HEK293 (cell line): ENCODE data around the gene GJD3.

Experiments
- GFI1B ChIP-seq: fragments of 450-650 bp; formaldehyde crosslinking; IDR thresholded peaks from 2 replicates; pipeline ENCODE4 v1.5.1; 2016; ENCODE audit warnings: missing biosample characterization, missing genetic modification characterization
- GLI4 ChIP-seq: fragments of 450-650 bp; formaldehyde crosslinking; IDR thresholded peaks from 2 replicates; pipeline ENCODE4 v1.5.1; 2016; ENCODE audit warnings: missing biosample characterization, missing genetic modification characterization
- KLF1 ChIP-seq: fragments of 450-650 bp; formaldehyde crosslinking; IDR thresholded peaks from 2 replicates; pipeline ENCODE4 v1.5.1; 2016; ENCODE audit warnings: missing biosample characterization, missing genetic modification characterization
- KLF7 ChIP-seq: fragments of 450-650 bp; formaldehyde crosslinking; IDR thresholded peaks from 2 replicates; pipeline ENCODE4 v1.5.1; 2016; ENCODE audit warnings: missing biosample characterization, missing genetic modification characterization, borderline replicate concordance
- YY2 ChIP-seq: fragments of 450-650 bp; formaldehyde crosslinking; IDR thresholded peaks from 2 replicates; pipeline ENCODE4 v1.5.1; 2016; ENCODE audit warnings: missing biosample characterization, missing genetic modification characterization
- ZBTB1 ChIP-seq: fragments of 450-650 bp; formaldehyde crosslinking; IDR thresholded peaks from 2 replicates; pipeline ENCODE4 v1.5.1; 2016; ENCODE audit warnings: missing biosample characterization, missing genetic modification characterization
- ZBTB20 ChIP-seq: fragments of 450-650 bp; formaldehyde crosslinking; IDR thresholded peaks from 2 replicates; pipeline ENCODE4 v1.5.1; 2016; ENCODE audit warnings: missing biosample characterization, missing genetic modification characterization
- ZNF266 ChIP-seq: fragments of 450-650 bp; formaldehyde crosslinking; IDR thresholded peaks from 2 replicates; pipeline ENCODE4 v1.5.1; 2016; ENCODE audit warnings: missing biosample characterization, missing genetic modification characterization, low read depth
- ZNF394 ChIP-seq: fragments of 450-650 bp; formaldehyde crosslinking; IDR thresholded peaks from 2 replicates; pipeline ENCODE4 v1.5.1; 2016; ENCODE audit warnings: missing biosample characterization, missing genetic modification characterization, mild to moderate bottlenecking, moderate library complexity, borderline replicate concordance
- ZNF433 ChIP-seq: fragments of 450-650 bp; formaldehyde crosslinking; IDR thresholded peaks from 2 replicates; pipeline ENCODE4 v1.5.1; 2016; ENCODE audit warnings: missing biosample characterization, missing genetic modification characterization, low read depth
- ZNF449 ChIP-seq: fragments of 450-650 bp; formaldehyde crosslinking; IDR thresholded peaks from 2 replicates; pipeline ENCODE4 v1.5.1; 2017; ENCODE audit warnings: missing biosample characterization, mild to moderate bottlenecking, missing genetic modification characterization, moderate library complexity
- ZNF501 ChIP-seq: fragments of 450-650 bp; formaldehyde crosslinking; IDR thresholded peaks from 2 replicates; pipeline ENCODE4 v1.5.1; 2016; ENCODE audit warnings: missing biosample characterization, missing genetic modification characterization
- ZNF518A ChIP-seq: fragments of 450-650 bp; formaldehyde crosslinking; conservative IDR thresholded peaks from 2 replicates; pipeline ENCODE4 v1.5.1; 2016; ENCODE audit warnings: low read depth, missing biosample characterization, missing genetic modification characterization
- ZNF548 ChIP-seq: fragments of 450-650 bp; formaldehyde crosslinking; IDR thresholded peaks from 2 replicates; pipeline ENCODE4 v1.5.1; 2016; ENCODE audit warnings: missing biosample characterization, missing genetic modification characterization
- ZNF555 ChIP-seq: fragments of 450-650 bp; formaldehyde crosslinking; conservative IDR thresholded peaks from 2 replicates; pipeline ENCODE4 v1.5.1; 2017; ENCODE audit warnings: missing biosample characterization, mild to moderate bottlenecking, missing genetic modification characterization, inconsistent platforms
- ZNF561 ChIP-seq: fragments of 450-650 bp; IDR thresholded peaks from 2 replicates; pipeline ENCODE4 v1.5.1; 2018; ENCODE audit warnings: missing biosample characterization, missing genetic modification characterization, borderline replicate concordance
- ZNF645 ChIP-seq: fragments of 450-650 bp; formaldehyde crosslinking; IDR thresholded peaks from 2 replicates; pipeline ENCODE4; 2016; ENCODE audit warnings: missing biosample characterization, missing genetic modification characterization
- ZNF670 ChIP-seq: fragments of 450-650 bp; formaldehyde crosslinking; IDR thresholded peaks from 2 replicates; pipeline ENCODE4 v1.5.1; 2016; ENCODE audit warnings: missing biosample characterization, missing genetic modification characterization, low read depth
- ZSCAN16 ChIP-seq: fragments of 450-650 bp; formaldehyde crosslinking; IDR thresholded peaks from 2 replicates; pipeline ENCODE4 v1.5.1; 2016; ENCODE audit warnings: missing biosample characterization, missing genetic modification characterization
- ZSCAN23 ChIP-seq: fragments of 450-650 bp; formaldehyde crosslinking; IDR thresholded peaks from 2 replicates; pipeline ENCODE4 v1.5.1; 2016; ENCODE audit warnings: missing biosample characterization, missing genetic modification characterization
- TF ChIP-seq, protein P1 (sequence below): fragments of 450-650 bp; formaldehyde crosslinking; IDR thresholded peaks from 2 replicates; pipeline ENCODE4 v1.5.1; 2016; ENCODE audit warnings: missing biosample characterization, missing genetic modification characterization
- TF ChIP-seq, protein P2 (sequence below): fragments of 450-650 bp; formaldehyde crosslinking; IDR thresholded peaks from 2 replicates; pipeline ENCODE4 v1.5.1; 2016; ENCODE audit warnings: missing biosample characterization, missing genetic modification characterization
- TF ChIP-seq, protein P3 (sequence below): fragments of 450-650 bp; formaldehyde crosslinking; IDR thresholded peaks from 2 replicates; pipeline ENCODE4 v1.5.1; 2016; ENCODE audit warnings: missing biosample characterization, missing genetic modification characterization

The GJD3 gene

DNA sequence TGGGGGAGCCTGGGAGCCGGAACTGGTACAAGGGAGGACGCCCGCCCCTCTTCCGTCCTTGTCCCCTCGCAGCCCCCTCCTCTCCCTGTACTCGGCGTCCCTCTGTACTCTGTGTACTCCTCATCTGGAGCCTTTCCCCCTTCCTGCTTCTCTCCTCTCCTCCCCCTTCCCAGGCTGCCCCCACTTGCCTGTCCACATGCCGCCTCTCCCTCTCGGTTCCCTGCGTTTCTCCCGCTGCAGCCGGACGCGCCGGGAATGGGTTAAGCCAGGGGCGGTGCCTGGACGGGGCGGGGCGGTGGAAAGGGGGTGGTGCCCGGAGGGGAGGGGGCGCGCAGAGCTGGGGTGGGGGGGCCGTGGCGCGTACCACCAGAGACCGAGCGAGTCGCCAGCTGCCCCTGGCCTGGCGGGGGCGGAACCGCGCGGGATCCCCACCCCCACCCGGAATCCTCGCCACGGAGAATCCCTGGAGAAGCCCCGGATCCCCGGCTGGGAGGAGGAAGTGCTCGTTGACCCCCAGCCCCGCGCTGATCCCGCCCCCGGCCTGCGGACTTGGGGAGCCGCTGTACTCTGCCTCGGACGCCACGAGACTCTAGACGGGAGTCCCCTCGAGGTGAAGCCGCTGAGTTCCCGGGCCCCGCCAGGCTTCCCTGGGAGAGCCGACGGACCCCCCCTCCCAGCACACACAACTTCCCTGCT, 22.6 kb downstream of the GJD3 start (continued):
- TF ChIP-seq, protein P1, sequence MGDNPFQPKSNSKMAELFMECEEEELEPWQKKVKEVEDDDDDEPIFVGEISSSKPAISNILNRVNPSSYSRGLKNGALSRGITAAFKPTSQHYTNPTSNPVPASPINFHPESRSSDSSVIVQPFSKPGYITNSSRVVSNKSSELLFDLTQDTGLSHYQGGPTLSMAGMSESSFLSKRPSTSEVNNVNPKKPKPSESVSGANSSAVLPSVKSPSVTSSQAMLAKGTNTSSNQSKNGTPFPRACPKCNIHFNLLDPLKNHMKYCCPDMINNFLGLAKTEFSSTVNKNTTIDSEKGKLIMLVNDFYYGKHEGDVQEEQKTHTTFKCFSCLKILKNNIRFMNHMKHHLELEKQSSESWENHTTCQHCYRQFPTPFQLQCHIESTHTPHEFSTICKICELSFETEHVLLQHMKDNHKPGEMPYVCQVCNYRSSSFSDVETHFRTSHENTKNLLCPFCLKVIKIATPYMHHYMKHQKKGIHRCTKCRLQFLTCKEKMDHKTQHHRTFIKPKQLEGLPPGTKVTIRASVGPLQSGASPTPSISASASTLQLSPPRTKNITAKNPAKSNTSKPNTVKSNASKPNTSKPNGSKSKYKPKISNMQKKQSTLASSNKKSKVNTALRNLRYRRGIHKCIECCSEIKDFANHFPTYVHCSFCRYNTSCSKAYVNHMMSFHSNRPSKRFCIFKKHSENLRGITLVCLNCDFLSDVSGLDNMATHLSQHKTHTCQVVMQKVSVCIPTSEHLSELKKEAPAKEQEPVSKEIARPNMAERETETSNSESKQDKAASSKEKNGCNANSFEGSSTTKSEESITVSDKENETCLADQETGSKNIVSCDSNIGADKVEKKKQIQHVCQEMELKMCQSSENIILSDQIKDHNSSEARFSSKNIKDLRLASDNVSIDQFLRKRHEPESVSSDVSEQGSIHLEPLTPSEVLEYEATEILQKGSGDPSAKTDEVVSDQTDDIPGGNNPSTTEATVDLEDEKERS (tag by site-specific recombination), result no peak
- TF ChIP-seq ZSCAN23 (tag by site-specific recombination), result peak; percentile 44; the same call in 1 of the 2 replicates
- no peak for TF ChIP-seq GFI1B (tag by site-specific recombination)
- no peak for TF ChIP-seq ZNF645 (tag by site-specific recombination)
- TF ChIP-seq ZSCAN16 (tag by site-specific recombination), result no peak
- no peak for TF ChIP-seq ZNF548 (tag by site-specific recombination)
- 0 out of 2 replicates have a peak, but pooled peaks have one; percentile 33 for TF ChIP-seq ZBTB20
- TF ChIP-seq GLI4 (tag by site-specific recombination), result no peak
- no peak for TF ChIP-seq ZNF555 (tag by site-specific recombination)
- TF ChIP-seq, protein P2, sequence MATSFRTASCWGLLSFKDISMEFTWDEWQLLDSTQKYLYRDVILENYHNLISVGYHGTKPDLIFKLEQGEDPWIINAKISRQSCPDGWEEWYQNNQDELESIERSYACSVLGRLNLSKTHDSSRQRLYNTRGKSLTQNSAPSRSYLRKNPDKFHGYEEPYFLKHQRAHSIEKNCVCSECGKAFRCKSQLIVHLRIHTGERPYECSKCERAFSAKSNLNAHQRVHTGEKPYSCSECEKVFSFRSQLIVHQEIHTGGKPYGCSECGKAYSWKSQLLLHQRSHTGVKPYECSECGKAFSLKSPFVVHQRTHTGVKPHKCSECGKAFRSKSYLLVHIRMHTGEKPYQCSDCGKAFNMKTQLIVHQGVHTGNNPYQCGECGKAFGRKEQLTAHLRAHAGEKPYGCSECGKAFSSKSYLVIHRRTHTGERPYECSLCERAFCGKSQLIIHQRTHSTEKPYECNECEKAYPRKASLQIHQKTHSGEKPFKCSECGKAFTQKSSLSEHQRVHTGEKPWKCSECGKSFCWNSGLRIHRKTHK (tag by site-specific recombination), result no peak
- no peak for TF ChIP-seq ZNF670 (tag by site-specific recombination)
- no peak for TF ChIP-seq ZNF561
- TF ChIP-seq ZNF449 (tag by site-specific recombination), result no peak
- peak; percentile 68; the same call in 1 of the 2 replicates for TF ChIP-seq KLF7
- TF ChIP-seq ZNF433 (tag by site-specific recombination), result no peak
- no peak for TF ChIP-seq YY2 (tag by site-specific recombination)
- no peak for TF ChIP-seq ZBTB1 (tag by site-specific recombination)
- TF ChIP-seq, protein P3, sequence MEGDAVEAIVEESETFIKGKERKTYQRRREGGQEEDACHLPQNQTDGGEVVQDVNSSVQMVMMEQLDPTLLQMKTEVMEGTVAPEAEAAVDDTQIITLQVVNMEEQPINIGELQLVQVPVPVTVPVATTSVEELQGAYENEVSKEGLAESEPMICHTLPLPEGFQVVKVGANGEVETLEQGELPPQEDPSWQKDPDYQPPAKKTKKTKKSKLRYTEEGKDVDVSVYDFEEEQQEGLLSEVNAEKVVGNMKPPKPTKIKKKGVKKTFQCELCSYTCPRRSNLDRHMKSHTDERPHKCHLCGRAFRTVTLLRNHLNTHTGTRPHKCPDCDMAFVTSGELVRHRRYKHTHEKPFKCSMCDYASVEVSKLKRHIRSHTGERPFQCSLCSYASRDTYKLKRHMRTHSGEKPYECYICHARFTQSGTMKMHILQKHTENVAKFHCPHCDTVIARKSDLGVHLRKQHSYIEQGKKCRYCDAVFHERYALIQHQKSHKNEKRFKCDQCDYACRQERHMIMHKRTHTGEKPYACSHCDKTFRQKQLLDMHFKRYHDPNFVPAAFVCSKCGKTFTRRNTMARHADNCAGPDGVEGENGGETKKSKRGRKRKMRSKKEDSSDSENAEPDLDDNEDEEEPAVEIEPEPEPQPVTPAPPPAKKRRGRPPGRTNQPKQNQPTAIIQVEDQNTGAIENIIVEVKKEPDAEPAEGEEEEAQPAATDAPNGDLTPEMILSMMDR (tag by site-specific recombination), result no peak
- peak; percentile 72; the same call in 1 of the 2 replicates for TF ChIP-seq ZNF394 (tag by site-specific recombination)
- no peak for TF ChIP-seq ZNF518A
- no peak for TF ChIP-seq ZNF266
- TF ChIP-seq ZNF501 (tag by site-specific recombination), result peak; percentile 55; the same call in 1 of the 2 replicates
- peak; percentile 87 for TF ChIP-seq KLF1 (tag by site-specific recombination)
